Measurements from ENCODE around the gene TESK2.

The TESK2 gene

GRCh38 chr1:45303520-45304310 is 187.2 kb downstream of the TESK2 start:
- DNase-seq (ENCODE audit: low read depth): peak; percentile 99

- DNase-seq (ENCODE audit: low read depth): no peak
These were observed 188.3 kb downstream of the TESK2 start for GRCh38 chr1:45302505-45303150.

GRCh38 chr1:45300669-45300997 is 190.3 kb downstream of the TESK2 start:
- DNase-seq (ENCODE audit: low read depth): no peak

GRCh38 chr1:45299981-45300668 is 190.8 kb downstream of the TESK2 start:
- peak; percentile 85 for DNase-seq (ENCODE audit: low read depth)

- no peak for DNase-seq (ENCODE audit: low read depth)
These were observed 191.7 kb downstream of the TESK2 start for GRCh38 chr1:45299296-45299695.

- peak; percentile 12 for DNase-seq (ENCODE audit: low read depth)
These were observed 193.2 kb downstream of the TESK2 start for GRCh38 chr1:45297666-45298356.
